Testis (tissue), 2 donors: ENCODE results near the gene GARIN5B.
"Not testable (repeated sequence)": the region's sequence is repeated elsewhere in the genome, so short reads cannot be mapped to it uniquely, and the experiment has no call there.

Source experiments
- POLR2A ChIP-seq: fragments of 450-650 bp; IDR thresholded peaks from one replicate; pipeline ENCODE4 v1.6.1; 2017; ENCODE audit warnings: antibody characterized with exemption, mild to moderate bottlenecking, moderate library complexity
- TF ChIP-seq, protein P1 (sequence below), 3 experiments: fragments of 450-650 bp in 2 of 3; fragments of 200-600 bp in 1 of 3; sonication (generic) in 1 of 3; IDR thresholded peaks; one replicate each; pipeline ENCODE4 v1.5.1; 2016 to 2019; ENCODE audit warnings: antibody characterized with exemption in 3 of 3, mild to moderate bottlenecking in 2 of 3, moderate library complexity in 1 of 3

DNA sequence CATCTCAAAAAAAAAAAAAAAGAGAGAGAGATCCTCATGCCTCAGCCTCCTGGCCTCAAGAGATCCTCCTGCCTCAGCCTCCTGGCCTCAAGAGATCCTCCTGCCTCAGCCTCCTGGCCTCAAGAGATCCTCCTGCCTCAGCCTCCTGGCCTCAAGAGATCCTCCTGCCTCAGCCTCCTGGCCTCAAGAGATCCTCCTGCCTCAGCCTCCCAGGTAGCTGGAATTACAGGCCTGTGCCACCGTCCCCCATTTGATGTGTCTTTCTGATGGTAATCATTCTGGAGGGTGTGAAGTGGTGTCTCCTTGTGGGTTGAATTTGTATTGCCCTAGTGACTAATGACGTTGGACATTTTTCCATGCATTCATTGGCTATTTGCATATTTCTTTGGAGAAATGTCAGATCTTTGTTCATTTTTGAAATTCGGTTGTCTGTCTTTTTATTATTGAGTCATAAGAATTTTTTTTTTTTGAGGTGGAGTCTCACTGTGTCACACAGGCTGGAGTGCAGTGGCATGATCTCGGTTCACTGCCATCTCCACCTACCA, 34.2 kb downstream of the GARIN5B start:
- TF ChIP-seq, protein P1, sequence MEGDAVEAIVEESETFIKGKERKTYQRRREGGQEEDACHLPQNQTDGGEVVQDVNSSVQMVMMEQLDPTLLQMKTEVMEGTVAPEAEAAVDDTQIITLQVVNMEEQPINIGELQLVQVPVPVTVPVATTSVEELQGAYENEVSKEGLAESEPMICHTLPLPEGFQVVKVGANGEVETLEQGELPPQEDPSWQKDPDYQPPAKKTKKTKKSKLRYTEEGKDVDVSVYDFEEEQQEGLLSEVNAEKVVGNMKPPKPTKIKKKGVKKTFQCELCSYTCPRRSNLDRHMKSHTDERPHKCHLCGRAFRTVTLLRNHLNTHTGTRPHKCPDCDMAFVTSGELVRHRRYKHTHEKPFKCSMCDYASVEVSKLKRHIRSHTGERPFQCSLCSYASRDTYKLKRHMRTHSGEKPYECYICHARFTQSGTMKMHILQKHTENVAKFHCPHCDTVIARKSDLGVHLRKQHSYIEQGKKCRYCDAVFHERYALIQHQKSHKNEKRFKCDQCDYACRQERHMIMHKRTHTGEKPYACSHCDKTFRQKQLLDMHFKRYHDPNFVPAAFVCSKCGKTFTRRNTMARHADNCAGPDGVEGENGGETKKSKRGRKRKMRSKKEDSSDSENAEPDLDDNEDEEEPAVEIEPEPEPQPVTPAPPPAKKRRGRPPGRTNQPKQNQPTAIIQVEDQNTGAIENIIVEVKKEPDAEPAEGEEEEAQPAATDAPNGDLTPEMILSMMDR (IDR thresholded peaks at IDR 0.05): not testable (repeated sequence)
- not testable (repeated sequence) for TF ChIP-seq POLR2A
